Erythroblast (primary cell): ENCODE data around the gene TMEM213.

ENCODE experiments used
- GATA1 ChIP-seq: IDR thresholded peaks from 2 replicates; pipeline ENCODE4 v1.6.1; 2011; ENCODE audit warnings: low read depth, mild to moderate bottlenecking, control low read depth, low read length, moderate library complexity
- POLR2A ChIP-seq: IDR thresholded peaks from 2 replicates; pipeline ENCODE4 v1.6.1; 2011; ENCODE audit warnings: mild to moderate bottlenecking, low read length

DNA sequence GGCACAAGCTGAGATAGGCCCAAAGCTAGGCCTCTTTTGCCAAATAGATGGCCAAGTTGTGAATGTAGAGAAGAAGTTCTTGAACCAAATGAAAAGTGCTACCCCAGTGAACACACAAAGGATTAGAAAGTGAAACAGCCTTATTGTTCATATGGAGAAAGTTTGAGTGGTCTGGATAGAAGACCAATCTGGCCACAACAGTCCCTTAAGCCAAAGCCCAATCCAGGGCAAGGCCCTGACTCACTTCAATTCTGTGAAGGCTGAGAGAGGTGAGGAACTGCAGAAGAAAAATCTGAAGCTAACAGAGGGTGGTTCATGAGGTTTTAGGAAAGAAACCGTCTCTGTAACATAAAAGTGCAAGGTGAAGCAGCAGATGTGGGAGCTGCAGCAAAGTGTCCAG is 18.9 kb downstream of the TMEM213 start:
- TF ChIP-seq POLR2A (no peak), GATA1 (no peak)
